ENCODE data around the gene OR11A1. TPM values are rescaled to one million over a fixed set of nuclear protein-coding genes. Genes with fewer than 3 reads are reported as not detected.

Gene OR11A1
- total RNA-seq: not detected

GRCh38 chr6:29456971-29457370 lies at the start of gene OR11A1, which contains the start of gene OR2H1:
Gene OR11A1 (minus strand): TSS chr6:29457071. CDS start chr6:29427641, 29,430 bp downstream.
Gene OR2H1 (plus strand): TSS chr6:29457155. CDS start chr6:29461770, 4,615 bp downstream.
- Histone ChIP-seq H3K36me3 (no peaks in the 10 kb centered on the region), H3K9me3 (no peaks in the 10 kb centered on the region), H3K4me3 (no peak within 1 kb of the TSS), H3K27me3 (no peaks in the 10 kb centered on the region), H3K27ac (no peak within 1 kb of the TSS), H3K4me1 (no peaks in the 10 kb centered on the region)
- WGBS, 2 donors (ENCODE audit: low coverage in 1 of 2): 25 to 48% methylated on average over 2 of the region's 2 CpGs
- in situ Hi-C loops (cut with MboI; ENCODE audit: low pct_ligation_motif_present in 1 of 4, low pct_unique_long_range_greater_than_20kb in 1 of 4, low sequenced_read_pairs in 3 of 4) (no loop called here), intact Hi-C loops (cut with DNase I; ENCODE audit: low total_unique reads) (no loop called here)
- DNase-seq: no peak
- TF ChIP-seq CTCF (IDR thresholded peaks at IDR 0.05) (no peak), POLR2AphosphoS5 (IDR thresholded peaks at IDR 0.05) (no peak), POLR2A (IDR thresholded peaks at IDR 0.05) (no peak), EP300 (IDR thresholded peaks at IDR 0.05; ENCODE audit: low read depth) (no peak)

- no peak for DNase-seq
- Histone ChIP-seq H3K4me1 (no peaks in the 10 kb centered on the region), H3K27me3 (no peaks in the 10 kb centered on the region), H3K4me3 (no peak overlapping the region), H3K9me3 (no peaks in the 10 kb centered on the region), H3K27ac (no peak overlapping the region), H3K36me3 (no peaks in the 10 kb centered on the region)
- no peak for TF ChIP-seq CTCF (IDR thresholded peaks at IDR 0.05)
- no peak for TF ChIP-seq POLR2A (IDR thresholded peaks at IDR 0.05)
- no peak for TF ChIP-seq POLR2AphosphoS5 (IDR thresholded peaks at IDR 0.05)
- no peak for TF ChIP-seq EP300 (IDR thresholded peaks at IDR 0.05; ENCODE audit: low read depth)
- intact Hi-C loops (cut with DNase I; ENCODE audit: low total_unique reads): no loop called here
- WGBS, 2 donors (ENCODE audit: low coverage in 1 of 2): 68% methylated on average over 11 of the region's 11 CpGs; no CpG with 5 or more reads in 1 of the 2 donors
- in situ Hi-C loops (cut with MboI; ENCODE audit: low pct_ligation_motif_present in 1 of 4, low pct_unique_long_range_greater_than_20kb in 1 of 4, low sequenced_read_pairs in 3 of 4): no loop called here
Observed at GRCh38 chr6:29506446-29507067, 49.7 kb upstream of the OR11A1 start.

- in situ Hi-C loops (cut with MboI; ENCODE audit: low pct_ligation_motif_present in 1 of 4, low pct_unique_long_range_greater_than_20kb in 1 of 4, low sequenced_read_pairs in 3 of 4) (no loop called here), intact Hi-C loops (cut with DNase I; ENCODE audit: low total_unique reads) (no loop called here)
- TF ChIP-seq POLR2AphosphoS5 (IDR thresholded peaks at IDR 0.05): no peak
- TF ChIP-seq POLR2A (IDR thresholded peaks at IDR 0.05): no peak
- TF ChIP-seq EP300 (IDR thresholded peaks at IDR 0.05; ENCODE audit: low read depth): no peak
- TF ChIP-seq CTCF (IDR thresholded peaks at IDR 0.05): no peak
- Histone ChIP-seq H3K4me1 (no peaks in the 10 kb centered on the region), H3K36me3 (no peaks in the 10 kb centered on the region), H3K27ac (no peak overlapping the region), H3K27me3 (no peaks in the 10 kb centered on the region), H3K4me3 (no peak overlapping the region), H3K9me3 (no peaks in the 10 kb centered on the region)
- DNase-seq: no peak
- 89% methylated on average over 3 of the region's 3 CpGs; no CpG with 5 or more reads in 1 of the 2 donors for WGBS, 2 donors (ENCODE audit: low coverage in 1 of 2)
Observed at GRCh38 chr6:29505808-29506207, 48.9 kb upstream of the OR11A1 start.

- no peak for DNase-seq
- Histone ChIP-seq H3K27me3 (no peaks in the 10 kb centered on the region), H3K9me3 (no peaks in the 10 kb centered on the region), H3K4me3 (no peak overlapping the region), H3K36me3 (no peaks in the 10 kb centered on the region), H3K27ac (no peak overlapping the region), H3K4me1 (no peaks in the 10 kb centered on the region)
- whole genome bisulfite sequencing, 2 donors (ENCODE audit: low coverage in 1 of 2): 50 to 60% methylated on average over 2 of the region's 2 CpGs
- intact Hi-C loops (cut with DNase I; ENCODE audit: low total_unique reads): no loop called here
- TF ChIP-seq POLR2A (IDR thresholded peaks at IDR 0.05): no peak
- TF ChIP-seq POLR2AphosphoS5 (IDR thresholded peaks at IDR 0.05): no peak
- TF ChIP-seq CTCF (IDR thresholded peaks at IDR 0.05): no peak
- TF ChIP-seq EP300 (IDR thresholded peaks at IDR 0.05; ENCODE audit: low read depth): no peak
- in situ Hi-C loops (cut with MboI; ENCODE audit: low pct_ligation_motif_present in 1 of 4, low pct_unique_long_range_greater_than_20kb in 1 of 4, low sequenced_read_pairs in 3 of 4): no loop called here
Observed at GRCh38 chr6:29504961-29505360, 48.1 kb upstream of the OR11A1 start.

Data from transverse colon (tissue), 4 donors.